HEK293T (cell line): ENCODE measurements around the gene DYRK1A.

Experiments
- FOXK2 ChIP-seq: fragments of 450-650 bp; IDR thresholded peaks from 2 replicates; pipeline ENCODE4 v1.6.1; 2016; ENCODE audit warnings: mild to moderate bottlenecking
- NFRKB ChIP-seq: fragments of 450-650 bp; IDR thresholded peaks from 2 replicates; pipeline ENCODE4 v1.6.1; 2016; ENCODE audit warnings: mild to moderate bottlenecking, moderate library complexity
- SP1 ChIP-seq: fragments of 450-650 bp; IDR thresholded peaks from 2 replicates; pipeline ENCODE4 v1.6.1; 2017
- SUZ12 ChIP-seq: fragments of 450-650 bp; IDR thresholded peaks from 2 replicates; pipeline ENCODE4 v1.6.1; 2016; ENCODE audit warnings: mild to moderate bottlenecking
- ZNF384 ChIP-seq: fragments of 450-650 bp; IDR thresholded peaks from 2 replicates; pipeline ENCODE4 v1.6.1; 2016

DNA sequence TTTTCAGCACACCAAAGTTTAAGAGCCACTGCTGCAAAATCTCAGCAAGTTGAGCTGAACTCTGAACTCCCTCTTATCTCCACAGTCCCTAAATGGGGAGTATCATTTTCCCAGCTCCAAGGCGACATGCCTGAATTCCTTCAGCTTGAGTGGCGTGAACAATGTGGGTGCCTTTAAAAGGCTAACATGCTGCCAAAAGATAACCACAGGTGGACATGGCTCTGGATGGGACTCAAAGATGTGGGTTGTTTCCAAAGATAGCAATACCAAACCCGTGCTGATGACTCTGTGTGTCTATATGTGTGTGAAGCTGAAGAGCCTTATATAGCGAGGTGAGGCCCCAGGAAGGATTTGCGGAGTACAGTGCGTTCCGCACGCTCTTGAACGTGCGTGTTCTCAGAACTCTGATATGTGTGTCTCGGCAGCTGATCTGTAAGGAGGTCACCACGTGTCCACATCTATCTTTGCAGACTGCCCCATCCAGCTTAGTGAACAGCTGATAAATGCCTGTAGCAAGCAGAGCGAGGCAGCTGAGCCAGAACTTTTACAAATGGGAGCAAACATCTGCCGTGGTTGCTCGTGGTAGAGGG is 189.2 kb downstream of the DYRK1A start:
- TF ChIP-seq FOXK2: no peak
- no peak for TF ChIP-seq ZNF384
- no peak for TF ChIP-seq NFRKB
- no peak for TF ChIP-seq SUZ12
- TF ChIP-seq SP1: no peak
